Measurements from ENCODE around the gene LIN54. TPM values are rescaled to one million over a fixed set of nuclear protein-coding genes. Genes with fewer than 3 reads are reported as not detected.

LIN54 gene
- total and polyA plus RNA-seq, 2 of the 4 experiments (the other 2 are of a cell fraction) = 5.3 to 26.9 TPM

DNA sequence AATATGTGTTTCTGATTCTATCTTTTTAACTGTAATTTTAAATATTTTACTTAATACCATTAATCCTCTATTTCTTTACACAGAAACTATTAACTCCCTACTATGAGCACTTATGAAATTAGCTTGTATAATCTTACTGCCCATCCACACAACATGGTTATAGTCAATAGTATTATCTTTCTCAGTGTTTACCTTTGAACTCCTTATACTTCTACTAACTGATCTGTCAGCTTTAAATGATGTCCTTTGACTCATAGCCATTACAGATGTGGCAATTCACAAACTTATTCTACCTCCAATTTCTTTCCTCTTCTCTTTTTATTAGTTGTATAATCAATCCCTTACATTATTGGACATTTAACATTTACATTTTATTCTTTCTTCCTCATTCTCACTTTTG lies 125.2 kb downstream of the LIN54 start:
- no peak overlapping the region for H4K91ac ChIP-seq (ENCODE audit: insufficient read depth, low read depth, low read length)
- no peak overlapping the region for H3K4me3 ChIP-seq (ENCODE audit: insufficient read depth, low read depth, low read length)
- peaks cover 3% of the 10 kb centered on the region; the same call in 1 of the 2 replicates for H3K4me1 ChIP-seq (ENCODE audit: control insufficient read depth, insufficient read depth, low read length)
- in situ Hi-C loops (cut with MboI; ENCODE audit: low sequenced_read_pairs) = no loop called here
- H4K20me1 ChIP-seq (ENCODE audit: insufficient read depth, low read length) = peaks cover 82% of the 10 kb centered on the region
- no peak overlapping the region for H3K18ac ChIP-seq (ENCODE audit: low read depth, low read length)
- no peak overlapping the region for H3K4ac ChIP-seq (ENCODE audit: low read depth, low read length)
- peaks cover 0 to 14% of the 10 kb centered on the region in 2 experiments; a peak in 2 of 4 replicates for H3K79me1 ChIP-seq (ENCODE audit: low read depth in 1 of 2, low read length in 2 of 2)
- H4K8ac ChIP-seq (ENCODE audit: low read depth in 2 of 2, low read length in 2 of 2) = no peak overlapping the region
- POLR2A ChIA-PET (ENCODE audit: unreplicated experiment) = no interaction called here
- no peak overlapping the region for H2AFZ ChIP-seq (replicated peaks; ENCODE audit: low read length, poor library complexity)
- CTCF ChIA-PET = interaction anchor here (0.7 to 1.0 kb wide), 2 partner anchors 13 to 377 kb away, joined by 3 read pairs; no protein-coding TSS in a partner anchor
- no peaks in the 10 kb centered on the region for H3K9me3 ChIP-seq (ENCODE audit: control insufficient read depth, insufficient read depth, low read length)
- no peak overlapping the region for H3K56ac ChIP-seq (ENCODE audit: extremely low read depth, insufficient read depth, low read length)
- H2BK120ac ChIP-seq (ENCODE audit: low read depth, low read length) = no peak overlapping the region
- TF ChIP-seq NFE2L2 (IDR thresholded peaks at IDR 0.05; ENCODE audit: low read depth, low read length) = no peak
- TF ChIP-seq CEBPB (IDR thresholded peaks at IDR 0.05; ENCODE audit: low read depth, low read length) = peak; percentile 64; the same call in 1 of the 2 replicates
- peak overlapping the region; percentile 78; the same call in 1 of the 2 replicates for H3K4me2 ChIP-seq (ENCODE audit: low read depth, low read length)
- intact Hi-C loops (cut with micrococcal nuclease) = no loop called here
- H3K36me3 ChIP-seq (ENCODE audit: control insufficient read depth, insufficient read depth, low read length) = peaks cover 3% of the 10 kb centered on the region; the same call in 1 of the 2 replicates
- no peak overlapping the region for H2BK15ac ChIP-seq (ENCODE audit: low read depth, low read length)
- H3K14ac ChIP-seq (replicated peaks; ENCODE audit: low read depth, low read length) = no peak overlapping the region
- dilution Hi-C loops (cut with HindIII; ENCODE audit: low sequenced_read_pairs, unreplicated experiment) = no loop called here
- H3K9ac ChIP-seq (ENCODE audit: low read depth, low read length) = no peak overlapping the region
- H2AK9ac ChIP-seq (replicated peaks; ENCODE audit: low read depth, low read length, poor library complexity) = no peak overlapping the region
- no peak overlapping the region for H2BK20ac ChIP-seq (ENCODE audit: low read depth, low read length)
- H4K5ac ChIP-seq (ENCODE audit: low read depth, low read length) = no peak overlapping the region
- H2AK5ac ChIP-seq (ENCODE audit: low read depth, low read length) = no peak overlapping the region
- DNase-seq = no peak
- H3K9me1 ChIP-seq (ENCODE audit: insufficient read depth, low read length) = peaks cover 3% of the 10 kb centered on the region
- no peak overlapping the region for H3K23ac ChIP-seq (ENCODE audit: low read depth, low read length)
- H3K27ac ChIP-seq (ENCODE audit: insufficient read depth, low read length) = no peak overlapping the region
- no peak overlapping the region for H2BK5ac ChIP-seq (ENCODE audit: low read depth, low read length, poor library complexity, severe bottlenecking)
- BruUV-seq (replicated peaks) = no TSS peak
- ATAC-seq (ENCODE audit: low read depth) = no peak
- no peaks in the 10 kb centered on the region for H3K27me3 ChIP-seq (ENCODE audit: control insufficient read depth, insufficient read depth, low read length)

Small RNA genes lying within 50 kb of the gene (microRNA-seq; reads per million reads assigned to microRNA genes)
- gene RF00019 (ENCODE audit: insufficient read depth, insufficient read length) (not detected), gene RNU6-615P (ENCODE audit: insufficient read depth, insufficient read length) (not detected)

Small RNA genes lying within 50 kb of the gene (small RNA-seq; reads per million reads assigned to genes)
- gene RF00019 = 0 reads per million in 5 experiments
- gene RNU6-615P = 0 reads per million in 5 experiments

Other genes starting within 250 kb of the LIN54 start
- gene SCD5, start 212.0 kb downstream of the LIN54 start, total RNA-seq (2012; rRNA removed) = 12.4 and 17.2 TPM in 2 replicates
- gene SCD5, start 212.0 kb downstream of the LIN54 start, polyA plus RNA-seq (2012; rRNA removed) = 13.5 and 13.9 TPM in 2 replicates
- gene SEC31A, start 119.7 kb downstream of the LIN54 start, total RNA-seq (2012; rRNA removed) = 366 and 369 TPM in 2 replicates
- gene SEC31A, start 119.7 kb downstream of the LIN54 start, polyA plus RNA-seq (2012; rRNA removed) = 275 and 278 TPM in 2 replicates
- gene THAP9, start 110.1 kb downstream of the LIN54 start, total RNA-seq (2012; rRNA removed) = 2.9 and 4.2 TPM in 2 replicates
- gene THAP9, start 110.1 kb downstream of the LIN54 start, polyA plus RNA-seq (2012; rRNA removed) = 0.86 and 0.98 TPM in 2 replicates
- 107 and 115 TPM in 2 replicates for gene COPS4, start 24.4 kb upstream of the LIN54 start, total RNA-seq (2012; rRNA removed)
- 40.1 and 42.7 TPM in 2 replicates for gene COPS4, start 24.4 kb upstream of the LIN54 start, polyA plus RNA-seq (2012; rRNA removed)
- not detected in 2 replicates for gene PLAC8, start 103.9 kb upstream of the LIN54 start, total RNA-seq (2012; rRNA removed)
- gene PLAC8, start 103.9 kb upstream of the LIN54 start, polyA plus RNA-seq (2012; rRNA removed) = not detected in 2 replicates

Measured in IMR-90 (cell line).